MM.1S (cell line): Measurements from ENCODE around the gene MID2.

ENCODE experiments used
- EZH2 ChIP-seq: fragments of 300-600 bp; sonication (generic); optimal IDR thresholded peaks from 2 replicates; pipeline ENCODE3; 2017; ENCODE audit warnings: low read depth, mild to moderate bottlenecking, antibody characterized with exemption, low read length, mixed read lengths
- EZH2phosphoT487 ChIP-seq: fragments of 300-600 bp; sonication (generic); IDR thresholded peaks from 2 replicates; pipeline ENCODE4 v1.6.1; 2018; ENCODE audit warnings: antibody characterized with exemption, low read length

GRCh38 chrX:107823042-107823441 is 2.6 kb upstream of the MID2 start:
- TF ChIP-seq EZH2 (no peak), EZH2phosphoT487 (no peak)
